ENCODE measurements around the gene RPS13.
"Not testable (repeated sequence)": the region's sequence is repeated elsewhere in the genome, so short reads cannot be mapped to it uniquely, and the experiment has no call there.

RPS13 gene

DNA sequence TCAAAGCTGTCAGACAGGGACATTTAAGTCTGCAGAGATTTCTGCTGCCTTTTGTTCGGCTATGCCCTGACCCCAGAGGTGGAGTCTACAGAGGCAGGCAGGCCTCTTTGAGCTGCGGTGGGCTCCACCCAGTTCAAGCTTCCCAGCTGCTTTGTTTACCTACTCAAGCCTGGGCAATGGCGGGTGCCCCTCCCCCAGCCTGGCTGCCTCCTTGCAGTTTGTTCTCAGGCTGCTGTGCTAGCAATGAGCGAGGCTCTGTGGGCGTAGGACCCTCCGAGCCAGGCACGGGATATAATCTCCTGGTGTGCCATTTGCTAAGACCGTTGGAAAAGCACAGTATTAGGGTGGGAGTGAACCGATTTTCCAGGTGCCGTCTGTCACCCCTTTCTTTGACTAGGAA is 43.4 kb downstream of the RPS13 start:
- not testable (repeated sequence) for DNase-seq

DNA sequence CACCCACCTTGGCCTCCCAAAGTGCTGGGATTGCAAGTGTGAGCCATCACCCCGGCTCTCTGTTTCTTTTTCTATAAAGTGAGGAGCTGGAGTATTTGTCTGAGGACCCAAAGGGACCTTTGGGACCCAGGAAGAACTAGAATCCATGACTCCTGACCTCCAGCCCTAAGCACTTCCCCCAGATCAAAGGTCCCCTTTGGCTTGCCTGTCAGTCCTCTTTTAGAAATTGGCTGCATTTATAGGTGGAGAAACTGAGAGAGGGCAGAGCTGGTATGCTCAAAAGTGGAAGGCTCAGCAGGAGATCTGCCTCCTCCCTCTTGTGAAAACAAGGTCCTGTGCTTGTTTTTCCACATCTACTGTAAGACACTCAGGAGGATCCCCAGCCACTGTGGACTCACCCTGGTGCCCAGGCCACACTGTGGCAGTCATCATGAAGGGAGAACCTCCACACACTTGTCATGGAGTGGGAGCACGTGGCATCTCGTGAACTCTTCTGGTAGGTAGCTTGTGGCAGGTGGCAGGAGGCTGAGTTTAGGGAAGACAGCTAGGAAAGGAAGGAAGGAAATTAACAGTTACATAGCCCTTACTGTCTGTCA is 50.9 kb downstream of the RPS13 start:
- DNase-seq = no peak

DNA sequence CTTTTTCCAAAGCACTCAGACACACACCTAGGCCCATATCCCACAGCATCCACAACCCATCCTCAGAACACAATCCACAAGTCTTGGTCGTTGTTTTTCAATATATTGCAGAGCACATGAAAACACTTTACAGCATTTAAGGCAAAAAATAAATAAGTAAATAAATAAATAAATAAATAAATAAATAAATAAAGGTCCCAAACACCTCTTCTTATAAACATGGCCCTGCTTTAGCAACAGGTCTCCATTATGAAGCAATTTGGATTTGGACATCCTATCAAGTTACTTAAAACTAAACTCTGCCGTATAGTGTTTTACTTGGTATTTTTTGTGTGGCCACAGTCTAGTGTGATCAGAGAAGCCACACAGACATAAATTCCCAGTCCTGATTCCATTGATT is 52.5 kb downstream of the RPS13 start:
- DNase-seq = no peak

All from cortex of kidney (tissue), 1 donor.